SU-DHL-6 (cell line): ENCODE measurements around the gene USP46.

ENCODE experiments used
- CTCF ChIP-seq: fragments of 200-600 bp; sonication (generic); IDR thresholded peaks from one replicate; pipeline ENCODE4 v1.5.1; 2017; ENCODE audit warnings: antibody characterized with exemption, mild to moderate bottlenecking, low read length, moderate library complexity; ENCODE audit not compliant: insufficient read depth, poor library complexity, severe bottlenecking
- EZH2phosphoT487 ChIP-seq: fragments of 200-600 bp; sonication (generic), shearing (Covaris generic); conservative IDR thresholded peaks from 2 replicates; pipeline ENCODE4 v1.6.1; 2018; ENCODE audit warnings: mild to moderate bottlenecking, antibody characterized with exemption, low read length, moderate library complexity, mixed read lengths

DNA sequence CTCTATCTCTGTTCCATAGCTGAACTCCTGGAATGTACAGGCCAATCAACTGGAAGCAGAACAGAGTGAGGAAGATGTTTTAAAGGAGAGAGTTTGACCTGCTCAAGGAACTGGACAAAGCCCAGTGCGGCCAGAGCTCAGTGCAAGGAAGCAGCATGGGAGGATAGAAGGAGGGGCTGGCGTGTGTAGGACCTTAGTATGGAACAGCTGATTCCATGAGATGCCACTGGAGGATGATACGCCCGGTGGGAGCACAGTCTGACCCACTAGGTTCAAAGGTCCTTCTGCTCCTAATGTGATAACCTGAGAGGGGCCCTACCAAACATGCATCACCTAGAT, 81.5 kb downstream of the USP46 start:
- TF ChIP-seq CTCF (no peak), EZH2phosphoT487 (no peak)
